Kidney (tissue), 14 donors: ENCODE measurements around the gene NF1. TPM values are rescaled to one million over a fixed set of nuclear protein-coding genes. Genes with fewer than 3 reads are reported as not detected.

ENCODE experiments used
- DNase-seq, 5 donors: peaks; one replicate each; pipeline ENCODE4 v3.0.0-alpha.2; 2013 to 2020
- FAIRE-seq: peaks from 2 replicates; lab custom pipeline; 2012; peaks lifted over from hg19 to GRCh38; lab: Jason Lieb, UNC
- H3K27ac ChIP-seq, 2 donors: one replicate each; pipeline ENCODE4 v1.7.0; 2013; ENCODE audit warnings: low read depth in 2 of 2, low read length in 2 of 2, inconsistent platforms in 1 of 2
- H3K27me3 ChIP-seq: one replicate; pipeline ENCODE4 v1.7.1; 2013; ENCODE audit warnings: low read length, inconsistent platforms; ENCODE audit not compliant: control insufficient read depth, insufficient read depth
- H3K36me3 ChIP-seq, 3 donors: one replicate each; pipeline versions ENCODE4 v1.7.0 to v1.7.1; 2013; ENCODE audit warnings: low read length in 3 of 3, control low read depth in 1 of 3, inconsistent platforms in 1 of 3; ENCODE audit not compliant: insufficient read depth in 3 of 3, control insufficient read depth in 2 of 3
- H3K4me1 ChIP-seq, 3 donors: one replicate each; pipeline versions ENCODE4 v1.7.0 to v1.7.1; 2013; ENCODE audit warnings: low read length in 3 of 3, inconsistent platforms in 1 of 3, low read depth in 1 of 3; ENCODE audit not compliant: control insufficient read depth in 2 of 3, insufficient read depth in 2 of 3
- H3K4me3 ChIP-seq, 3 donors: one replicate each; pipeline versions ENCODE4 v1.7.0 to v1.8.1; 2013; ENCODE audit warnings: low read length in 3 of 3, control low read depth in 1 of 3, inconsistent platforms in 1 of 3
- H3K9ac ChIP-seq, 3 donors: one replicate each; pipeline versions ENCODE4 v1.7.0 to v1.7.1; 2013; ENCODE audit warnings: low read length in 3 of 3, control low read depth in 1 of 3, inconsistent platforms in 1 of 3
- H3K9me3 ChIP-seq, 3 donors: one replicate each; pipeline versions ENCODE4 v1.7.0 to v1.7.1; 2013; ENCODE audit warnings: low read length in 3 of 3, control low read depth in 1 of 3, inconsistent platforms in 1 of 3; ENCODE audit not compliant: control insufficient read depth in 2 of 3, insufficient read depth in 1 of 3
- intact Hi-C: fragments of 100-400 bp; cut with DNase I; formaldehyde crosslinking; loops from one replicate; pipeline ENCODE4 v1.11.1; 2022
- polyA plus RNA-seq: library from polyadenylated mRNA; stranded (reverse); fragments of 350-450 nt; fragmentation: Illumina TruSeq; extraction: RNeasy Lipid Tissue Mini Kit (QIAGEN cat#74804); gene quantifications from one replicate; pipeline ENCODE4 v1.2.3, GENCODE V29; 2014; ENCODE audit warnings: low read depth, low replicate concordance; ENCODE audit not compliant: insufficient read depth
- total RNA-seq: library from RNA; stranded (reverse); fragmentation: NEBNext Ultra II Directional; extraction: Animal tissue kit (Norgen Biotek cat#: 25700); gene quantifications from one replicate; pipeline ENCODE4 v1.2.1, GENCODE V29; 2021
- TF ChIP-seq, protein P1 (sequence below): IDR thresholded peaks from 3 replicates; pipeline ENCODE4 v1.5.1; 2012; ENCODE audit warnings: mild to moderate bottlenecking, moderate library complexity, borderline replicate concordance; ENCODE audit not compliant: insufficient read depth; ENCODE audit errors: extremely low read depth
- donor health status: control.
- donor health status: control.
- donor health status: control.
- donor health status: control.
- donor health status: control.
- donor health status: DM: yes; HTN: yes; CAD: no.
- donor health status: Normal renal cell carcinoma (clear cell type).

NF1 gene
- total and polyA plus RNA-seq, 2 donors from 2014 or later: 7.8 to 61.3 TPM

GRCh38 chr17:31140111-31140510, 45.3 kb downstream of the NF1 start:
- intact Hi-C loops: no loop called here
- no peak overlapping the region for H3K27ac ChIP-seq
- no peak overlapping the region for H3K9ac ChIP-seq
- TF ChIP-seq, protein P1, sequence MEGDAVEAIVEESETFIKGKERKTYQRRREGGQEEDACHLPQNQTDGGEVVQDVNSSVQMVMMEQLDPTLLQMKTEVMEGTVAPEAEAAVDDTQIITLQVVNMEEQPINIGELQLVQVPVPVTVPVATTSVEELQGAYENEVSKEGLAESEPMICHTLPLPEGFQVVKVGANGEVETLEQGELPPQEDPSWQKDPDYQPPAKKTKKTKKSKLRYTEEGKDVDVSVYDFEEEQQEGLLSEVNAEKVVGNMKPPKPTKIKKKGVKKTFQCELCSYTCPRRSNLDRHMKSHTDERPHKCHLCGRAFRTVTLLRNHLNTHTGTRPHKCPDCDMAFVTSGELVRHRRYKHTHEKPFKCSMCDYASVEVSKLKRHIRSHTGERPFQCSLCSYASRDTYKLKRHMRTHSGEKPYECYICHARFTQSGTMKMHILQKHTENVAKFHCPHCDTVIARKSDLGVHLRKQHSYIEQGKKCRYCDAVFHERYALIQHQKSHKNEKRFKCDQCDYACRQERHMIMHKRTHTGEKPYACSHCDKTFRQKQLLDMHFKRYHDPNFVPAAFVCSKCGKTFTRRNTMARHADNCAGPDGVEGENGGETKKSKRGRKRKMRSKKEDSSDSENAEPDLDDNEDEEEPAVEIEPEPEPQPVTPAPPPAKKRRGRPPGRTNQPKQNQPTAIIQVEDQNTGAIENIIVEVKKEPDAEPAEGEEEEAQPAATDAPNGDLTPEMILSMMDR: no peak
- DNase-seq (no peak), FAIRE-seq (no peak)
- H3K4me1 ChIP-seq: peaks cover 0 to 6% (median 0%) of the 10 kb centered on the region in 3 donors
- no peaks in the 10 kb centered on the region for H3K9me3 ChIP-seq
- no peaks in the 10 kb centered on the region for H3K27me3 ChIP-seq
- H3K36me3 ChIP-seq: no peaks in the 10 kb centered on the region
- H3K4me3 ChIP-seq: no peak overlapping the region

GRCh38 chr17:31144428-31144827, 49.7 kb downstream of the NF1 start:
- FAIRE-seq (no peak), DNase-seq (no peak)
- peaks cover 0 to 5% (median 0%) of the 10 kb centered on the region in 3 donors for H3K36me3 ChIP-seq
- H3K27ac ChIP-seq: no peak overlapping the region
- no peak overlapping the region for H3K9ac ChIP-seq
- no peaks in the 10 kb centered on the region for H3K9me3 ChIP-seq
- no peaks in the 10 kb centered on the region for H3K27me3 ChIP-seq
- H3K4me1 ChIP-seq: peaks cover 0 to 6% (median 0%) of the 10 kb centered on the region in 3 donors
- TF ChIP-seq, protein P1: no peak
- no peak overlapping the region for H3K4me3 ChIP-seq
- intact Hi-C loops: no loop called here

DNA sequence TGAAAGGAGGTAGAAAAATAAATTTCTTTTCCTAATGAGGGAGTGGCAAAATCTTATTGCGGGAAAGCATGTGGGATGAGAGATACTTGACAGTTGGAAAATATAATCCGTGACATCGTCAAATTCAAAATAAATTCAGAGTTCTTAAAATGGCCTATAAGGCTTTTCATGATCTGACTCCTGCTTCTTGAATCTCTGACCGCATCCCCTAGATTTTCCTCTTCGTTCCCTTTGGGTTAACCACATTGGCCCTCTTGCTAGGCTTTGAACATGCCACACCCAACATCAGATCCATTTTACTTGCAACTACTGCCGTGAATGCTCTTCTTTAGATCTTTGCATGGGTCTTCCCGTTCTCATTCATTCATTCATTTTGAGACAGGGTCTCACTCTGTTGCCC, 50.1 kb downstream of the NF1 start:
- FAIRE-seq (no peak), DNase-seq (no peak)
- TF ChIP-seq, protein P1: no peak
- H3K27ac ChIP-seq: no peak overlapping the region
- H3K36me3 ChIP-seq: peaks cover 0 to 5% (median 0%) of the 10 kb centered on the region in 3 donors
- intact Hi-C loops: no loop called here
- H3K4me1 ChIP-seq: peaks cover 0 to 6% (median 0%) of the 10 kb centered on the region in 3 donors
- no peak overlapping the region for H3K9ac ChIP-seq
- no peak overlapping the region for H3K4me3 ChIP-seq
- H3K9me3 ChIP-seq: no peaks in the 10 kb centered on the region
- no peaks in the 10 kb centered on the region for H3K27me3 ChIP-seq
